ENCODE results near the gene AFAP1. TPM values are rescaled to one million over a fixed set of nuclear protein-coding genes. Genes with fewer than 3 reads are reported as not detected.

Gene AFAP1
- total RNA-seq, 2 experiments from 2014 or later = not detected

DNA sequence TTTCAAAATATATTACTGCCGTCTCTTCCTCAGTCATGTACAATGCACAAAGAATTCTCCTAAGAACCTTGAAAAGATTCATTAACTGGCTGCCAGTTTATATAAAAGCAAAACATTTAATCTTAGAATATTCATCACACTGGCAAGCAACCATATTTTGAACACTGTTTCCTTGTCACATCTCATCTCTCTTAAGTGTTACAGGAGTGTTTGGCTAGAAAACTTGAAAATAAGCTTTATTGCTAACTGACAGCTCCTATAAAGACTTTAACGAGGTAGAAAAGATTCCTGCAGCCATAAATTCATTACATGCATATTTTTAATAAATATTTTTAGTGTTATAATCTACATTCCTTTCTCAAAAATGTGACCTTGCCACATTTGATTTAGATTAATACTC, 149.6 kb downstream of the AFAP1 start:
- H3K79me2 ChIP-seq (ENCODE audit: insufficient read depth, low read depth, low read length) = no peaks in the 10 kb centered on the region
- no peaks in the 10 kb centered on the region for H3K9me3 ChIP-seq (ENCODE audit: low read length)
- H3K4me1 ChIP-seq (ENCODE audit: insufficient read depth, low read length, poor library complexity, severe bottlenecking) = peaks cover 11% of the 10 kb centered on the region
- no peak overlapping the region for H3K4me3 ChIP-seq (ENCODE audit: low read depth, low read length, poor library complexity, severe bottlenecking)
- no TSS peak for BruUV-seq (replicated peaks)
- H3K4me2 ChIP-seq (ENCODE audit: low read length) = no peak overlapping the region
- DNase-seq (ENCODE audit: low spot score) = no peak
- ChIA-PET CTCF (ENCODE audit: unreplicated experiment) (no interaction called here), POLR2A (no interaction called here)
- H3K27ac ChIP-seq (ENCODE audit: low read depth, low read length, poor library complexity, severe bottlenecking) = no peak overlapping the region
- intact Hi-C loops (cut with micrococcal nuclease; ENCODE audit: unreplicated experiment) = no loop called here
- TF ChIP-seq, protein P1, sequence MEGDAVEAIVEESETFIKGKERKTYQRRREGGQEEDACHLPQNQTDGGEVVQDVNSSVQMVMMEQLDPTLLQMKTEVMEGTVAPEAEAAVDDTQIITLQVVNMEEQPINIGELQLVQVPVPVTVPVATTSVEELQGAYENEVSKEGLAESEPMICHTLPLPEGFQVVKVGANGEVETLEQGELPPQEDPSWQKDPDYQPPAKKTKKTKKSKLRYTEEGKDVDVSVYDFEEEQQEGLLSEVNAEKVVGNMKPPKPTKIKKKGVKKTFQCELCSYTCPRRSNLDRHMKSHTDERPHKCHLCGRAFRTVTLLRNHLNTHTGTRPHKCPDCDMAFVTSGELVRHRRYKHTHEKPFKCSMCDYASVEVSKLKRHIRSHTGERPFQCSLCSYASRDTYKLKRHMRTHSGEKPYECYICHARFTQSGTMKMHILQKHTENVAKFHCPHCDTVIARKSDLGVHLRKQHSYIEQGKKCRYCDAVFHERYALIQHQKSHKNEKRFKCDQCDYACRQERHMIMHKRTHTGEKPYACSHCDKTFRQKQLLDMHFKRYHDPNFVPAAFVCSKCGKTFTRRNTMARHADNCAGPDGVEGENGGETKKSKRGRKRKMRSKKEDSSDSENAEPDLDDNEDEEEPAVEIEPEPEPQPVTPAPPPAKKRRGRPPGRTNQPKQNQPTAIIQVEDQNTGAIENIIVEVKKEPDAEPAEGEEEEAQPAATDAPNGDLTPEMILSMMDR (conservative IDR thresholded peaks at IDR 0.05; ENCODE audit: low read length) = no peak
- TF ChIP-seq EZH2phosphoT487 (IDR thresholded peaks at IDR 0.05; ENCODE audit: borderline replicate concordance, low read depth, low read length) = no peak
- H4K20me1 ChIP-seq (ENCODE audit: insufficient read depth, low read length) = no peaks in the 10 kb centered on the region
- H2AFZ ChIP-seq (ENCODE audit: low read length) = no peak overlapping the region
- H3K36me3 ChIP-seq (ENCODE audit: insufficient read depth, low read length) = no peaks in the 10 kb centered on the region
- no peaks in the 10 kb centered on the region for H3K9me2 ChIP-seq (ENCODE audit: insufficient read depth, low read length)

DNA sequence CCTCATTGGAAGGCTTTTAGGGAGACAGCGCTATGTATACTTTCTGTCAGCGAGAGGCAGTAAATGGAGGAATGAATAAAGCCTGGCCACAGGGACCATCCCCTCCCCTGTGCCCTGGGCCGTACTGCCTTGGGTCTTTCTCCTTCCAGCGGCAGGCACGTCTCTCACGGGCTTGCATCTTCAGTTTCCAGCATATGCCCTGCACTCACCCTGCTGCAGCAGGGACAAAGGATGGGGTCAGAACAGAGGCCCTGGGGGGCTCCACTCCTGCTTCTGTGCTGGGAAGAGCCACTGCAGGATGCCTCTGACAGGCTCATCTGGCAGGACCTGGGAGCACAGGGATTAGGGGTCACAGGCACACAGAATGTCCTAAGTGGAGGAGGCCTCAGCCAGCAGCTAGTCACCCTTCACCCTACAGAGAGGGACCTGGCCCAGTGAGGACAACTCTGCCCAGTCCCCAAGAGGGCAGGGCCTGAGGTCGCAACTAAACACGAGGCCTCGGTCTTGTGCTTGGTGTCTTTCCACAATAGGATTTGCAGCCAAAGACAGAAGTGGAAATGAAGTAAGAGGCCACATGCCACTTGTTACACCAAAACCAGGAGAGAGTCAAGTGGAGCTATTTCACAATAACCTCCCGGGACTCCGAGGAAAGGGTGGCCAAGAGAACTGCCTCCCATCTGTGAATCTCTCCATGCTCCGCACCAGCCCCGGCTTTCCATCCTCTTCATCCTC, 150.8 kb downstream of the AFAP1 start:
- Histone ChIP-seq H3K36me3 (ENCODE audit: insufficient read depth, low read length) (no peaks in the 10 kb centered on the region), H3K4me3 (ENCODE audit: low read depth, low read length, poor library complexity, severe bottlenecking) (no peak overlapping the region), H3K79me2 (ENCODE audit: insufficient read depth, low read depth, low read length) (no peaks in the 10 kb centered on the region), H3K27ac (ENCODE audit: low read depth, low read length, poor library complexity, severe bottlenecking) (no peak overlapping the region), H3K9me3 (ENCODE audit: low read length) (no peaks in the 10 kb centered on the region), H3K4me1 (ENCODE audit: insufficient read depth, low read length, poor library complexity, severe bottlenecking) (peaks cover 11% of the 10 kb centered on the region), H3K4me2 (ENCODE audit: low read length) (no peak overlapping the region), H3K9me2 (ENCODE audit: insufficient read depth, low read length) (no peaks in the 10 kb centered on the region), H2AFZ (ENCODE audit: low read length) (no peak overlapping the region), H4K20me1 (ENCODE audit: insufficient read depth, low read length) (no peaks in the 10 kb centered on the region)
- DNase-seq (ENCODE audit: low spot score) = no peak
- intact Hi-C loops (cut with micrococcal nuclease; ENCODE audit: unreplicated experiment) = no loop called here
- TF ChIP-seq, protein P1 (conservative IDR thresholded peaks at IDR 0.05; ENCODE audit: low read length) = no peak
- no peak for TF ChIP-seq EZH2phosphoT487 (IDR thresholded peaks at IDR 0.05; ENCODE audit: borderline replicate concordance, low read depth, low read length)
- BruUV-seq (replicated peaks) = no TSS peak
- ChIA-PET CTCF (ENCODE audit: unreplicated experiment) (no interaction called here), POLR2A (no interaction called here)

DNA sequence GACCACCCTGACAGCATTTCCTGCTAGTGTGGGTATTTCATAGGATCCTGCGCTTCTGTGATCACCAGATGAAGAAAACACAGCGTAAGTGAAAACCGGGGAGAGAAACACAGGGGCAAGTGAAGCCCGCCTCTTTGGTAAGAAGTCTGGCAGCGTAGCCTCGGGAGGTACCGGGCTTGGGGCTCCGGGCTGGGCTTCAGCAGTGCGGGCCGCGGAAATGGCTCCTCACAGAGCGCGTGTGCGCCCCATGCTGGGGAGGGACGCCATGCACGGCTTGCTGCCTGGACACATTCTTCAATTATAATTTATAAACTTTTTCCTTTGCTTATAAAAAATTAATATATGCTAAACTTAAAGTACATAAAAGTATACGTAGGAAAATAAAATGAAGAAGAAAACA, 151.5 kb downstream of the AFAP1 start:
- no peak overlapping the region for H3K27ac ChIP-seq (ENCODE audit: low read depth, low read length, poor library complexity, severe bottlenecking)
- no peak overlapping the region for H2AFZ ChIP-seq (ENCODE audit: low read length)
- peaks cover 11% of the 10 kb centered on the region for H3K4me1 ChIP-seq (ENCODE audit: insufficient read depth, low read length, poor library complexity, severe bottlenecking)
- H3K4me2 ChIP-seq (ENCODE audit: low read length) = no peak overlapping the region
- BruUV-seq (replicated peaks) = no TSS peak
- ChIA-PET POLR2A (no interaction called here), CTCF (ENCODE audit: unreplicated experiment) (no interaction called here)
- H3K4me3 ChIP-seq (ENCODE audit: low read depth, low read length, poor library complexity, severe bottlenecking) = no peak overlapping the region
- TF ChIP-seq EZH2phosphoT487 (IDR thresholded peaks at IDR 0.05; ENCODE audit: borderline replicate concordance, low read depth, low read length) = no peak
- TF ChIP-seq, protein P1 (conservative IDR thresholded peaks at IDR 0.05; ENCODE audit: low read length) = no peak
- DNase-seq (ENCODE audit: low spot score) = no peak
- no peaks in the 10 kb centered on the region for H3K79me2 ChIP-seq (ENCODE audit: insufficient read depth, low read depth, low read length)
- no peaks in the 10 kb centered on the region for H3K36me3 ChIP-seq (ENCODE audit: insufficient read depth, low read length)
- intact Hi-C loops (cut with micrococcal nuclease; ENCODE audit: unreplicated experiment) = no loop called here
- H3K9me2 ChIP-seq (ENCODE audit: insufficient read depth, low read length) = no peaks in the 10 kb centered on the region
- H4K20me1 ChIP-seq (ENCODE audit: insufficient read depth, low read length) = no peaks in the 10 kb centered on the region
- H3K9me3 ChIP-seq (ENCODE audit: low read length) = no peaks in the 10 kb centered on the region
